Left colon (tissue), 2 donors: ENCODE results near the gene MCTP2. TPM values are rescaled to one million over a fixed set of nuclear protein-coding genes. Genes with fewer than 3 reads are reported as not detected.

Experiments used
- ATAC-seq: fragments of 200-7000 bp; cut with Tn5 transposase; one replicate; pipeline ENCODE4 v1.9.1; 2020; ENCODE audit warnings: mild to moderate bottlenecking, moderate library complexity
- DNase-seq, 2 donors: peaks; one replicate each; pipeline ENCODE4 v3.0.0-alpha.2; 2020
- intact Hi-C, 2 donors: fragments of 100-400 bp; cut with DNase I in 1 of 2; cut with micrococcal nuclease in 1 of 2; formaldehyde crosslinking; loops; one replicate each; pipeline versions ENCODE4 v1.11.2 to v1.14.0; 2022; cut with DNase I, micrococcal nuclease
- total RNA-seq, 2 donors: library from RNA; stranded (reverse); fragmentation: NEBNext Ultra II Directional; extraction: Animal tissue kit (Norgen Biotek cat#: 25700); gene quantifications; one replicate each; pipeline ENCODE4 v1.2.1, GENCODE V29; 2021
- donor health status: DM: no; HTN: no; CAD: no.
- donor health status: DM: yes; HTN: yes; CAD: no.

MCTP2 gene
- total RNA-seq, 2 donors from 2014 or later = 64.8 to 103 TPM

DNA sequence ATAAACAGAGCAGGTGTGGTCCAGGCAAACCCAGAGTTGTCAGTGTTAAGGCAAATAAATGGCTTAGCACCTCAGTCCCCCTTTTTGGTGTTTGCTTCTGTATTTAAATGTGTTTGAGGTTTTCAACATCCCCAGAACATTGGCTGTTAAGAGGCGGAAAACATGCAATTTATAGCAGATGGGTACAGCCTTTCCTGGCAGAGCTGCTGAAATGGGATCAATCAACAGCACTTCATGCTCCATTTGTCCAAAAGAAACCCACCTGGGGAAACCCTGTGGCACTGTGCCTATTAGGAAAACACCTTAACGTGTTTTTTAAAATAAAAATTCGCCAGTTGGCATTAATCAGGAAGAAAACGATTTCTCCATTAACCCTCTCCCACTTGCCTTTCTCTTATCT is 135.4 kb downstream of the MCTP2 start:
- DNase-seq = no peak
- intact Hi-C loops = no loop called here
- ATAC-seq = no peak

- intact Hi-C loops = no loop called here
- ATAC-seq = no peak
- DNase-seq = no peak
Measured at GRCh38 chr15:94367726-94368535, 136.6 kb downstream of the MCTP2 start.

- intact Hi-C loops = no loop called here
- DNase-seq (no peak), ATAC-seq (no peak)
Measured at GRCh38 chr15:94370206-94370935, 139.0 kb downstream of the MCTP2 start.

- DNase-seq = no peak
- no peak for ATAC-seq
- intact Hi-C loops = no loop called here
Measured at GRCh38 chr15:94370936-94371285, 139.6 kb downstream of the MCTP2 start.

DNA sequence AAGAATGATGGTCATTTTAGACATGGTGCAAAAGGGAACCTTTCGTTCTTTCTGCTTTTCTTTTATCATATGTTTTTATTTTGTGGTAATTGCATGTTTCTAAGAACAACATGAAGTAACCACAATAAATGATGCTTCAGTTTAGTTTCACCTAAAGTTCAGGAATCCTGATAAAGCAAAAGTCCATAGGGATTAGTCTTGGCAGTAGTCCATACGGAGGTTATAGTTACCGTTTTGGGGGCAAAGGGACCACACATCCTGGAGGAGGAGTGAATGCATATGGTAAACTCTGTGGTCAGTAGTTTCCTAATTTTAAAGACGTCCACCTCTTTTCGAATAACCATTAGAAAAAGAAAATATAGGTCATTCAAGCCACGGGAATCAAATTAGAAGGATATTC is 141.5 kb downstream of the MCTP2 start:
- no peak for DNase-seq
- intact Hi-C loops = no loop called here
- ATAC-seq = no peak

DNA sequence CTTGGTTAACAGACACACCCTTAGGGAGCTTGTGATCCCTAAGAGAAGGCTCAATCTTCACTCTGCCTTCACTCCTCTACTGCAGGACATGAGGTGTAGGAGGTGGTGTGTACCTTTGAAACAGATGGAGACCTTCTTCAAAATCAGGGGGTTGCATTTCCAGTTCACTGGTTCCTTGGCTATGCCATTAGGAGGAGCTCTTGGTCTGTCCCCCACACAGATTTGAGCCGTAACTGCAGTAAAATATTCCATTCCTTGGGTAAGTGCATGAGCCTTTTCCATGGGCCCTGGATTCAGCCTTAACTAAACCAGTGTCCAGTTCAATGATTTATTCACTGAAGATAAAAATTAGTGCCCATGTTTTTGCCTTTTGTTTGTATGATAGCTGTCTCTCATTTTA is 144.6 kb downstream of the MCTP2 start:
- no peak for ATAC-seq
- no peak for DNase-seq
- intact Hi-C loops = no loop called here

DNA sequence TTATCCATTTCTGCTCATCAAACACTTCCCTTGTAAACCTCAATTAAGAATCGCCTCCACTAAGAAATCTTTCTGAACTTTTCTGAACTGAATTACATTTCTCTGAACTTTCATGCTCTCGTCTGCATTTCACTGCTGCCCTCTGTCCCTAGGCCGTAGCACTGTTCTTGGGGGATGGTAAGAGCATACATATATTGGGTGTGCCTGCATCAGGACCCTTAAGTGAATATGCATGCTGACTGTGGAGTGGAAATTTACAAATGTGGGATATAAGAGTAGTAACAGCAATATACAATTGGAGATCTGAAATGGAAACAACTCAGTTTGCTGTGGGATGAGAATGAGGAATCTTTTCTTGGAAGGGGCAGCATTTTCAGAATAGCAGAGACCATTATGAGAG is 148.6 kb downstream of the MCTP2 start:
- intact Hi-C loops = no loop called here
- no peak for DNase-seq
- ATAC-seq = no peak

DNA sequence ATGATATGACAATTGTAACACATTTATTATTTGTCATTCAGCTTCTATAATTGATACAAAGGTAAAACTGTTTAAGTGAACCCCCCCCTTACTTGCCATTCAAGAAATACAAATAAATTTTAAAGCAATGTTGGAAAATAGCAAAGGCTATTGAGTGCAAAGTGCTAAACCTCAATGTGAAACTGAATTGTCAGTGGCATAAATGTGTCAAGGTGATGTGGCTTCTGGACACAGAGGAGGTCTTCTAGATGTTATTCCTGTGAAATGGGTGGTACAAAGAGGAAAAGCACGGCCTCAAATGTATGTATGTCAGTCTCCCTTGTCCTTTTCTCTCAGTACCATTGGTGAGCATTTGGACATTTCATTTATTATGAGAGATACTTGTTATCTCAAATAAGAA is 149.4 kb downstream of the MCTP2 start:
- intact Hi-C loops = no loop called here
- ATAC-seq (no peak), DNase-seq (no peak)

- intact Hi-C loops = no loop called here
- DNase-seq = no peak
- no peak for ATAC-seq
Measured at GRCh38 chr15:94381384-94381783, 150.0 kb downstream of the MCTP2 start.

GRCh38 chr15:94383041-94383440 is 151.7 kb downstream of the MCTP2 start:
- DNase-seq (no peak), ATAC-seq (no peak)
- intact Hi-C loops = no loop called here

GRCh38 chr15:94383706-94384105 is 152.3 kb downstream of the MCTP2 start:
- DNase-seq (no peak), ATAC-seq (no peak)
- intact Hi-C loops = no loop called here

- DNase-seq = no peak
- no peak for ATAC-seq
Measured at GRCh38 chr15:94385441-94385840, 154.1 kb downstream of the MCTP2 start.

GRCh38 chr15:94386351-94386750 is 155.0 kb downstream of the MCTP2 start:
- ATAC-seq (no peak), DNase-seq (no peak)
- intact Hi-C loops = no loop called here

More at GRCh38 chr15:94385441-94385840, 154.1 kb downstream of the MCTP2 start:
- intact Hi-C loops = no loop called here

DNA sequence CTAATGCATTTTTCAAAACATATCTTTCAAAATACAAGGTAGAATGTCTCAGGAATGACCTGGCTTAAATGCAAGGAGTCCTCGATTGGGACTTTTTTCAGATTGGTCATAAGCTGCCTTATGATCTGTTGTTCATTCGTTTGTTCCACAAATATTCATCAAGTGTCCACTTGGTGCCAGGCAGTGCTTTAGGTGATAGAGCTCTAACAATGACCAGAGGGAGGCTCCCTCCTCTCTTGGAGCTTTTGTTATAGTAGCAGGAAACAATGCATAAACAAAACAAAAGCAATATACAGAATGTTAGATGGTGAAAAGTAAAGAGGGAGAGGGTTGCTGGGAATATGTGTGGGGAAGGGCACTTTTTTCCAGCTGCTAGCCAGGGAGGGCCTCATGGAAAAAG is 156.1 kb downstream of the MCTP2 start:
- no peak for ATAC-seq
- DNase-seq = no peak
- intact Hi-C loops = no loop called here

DNA sequence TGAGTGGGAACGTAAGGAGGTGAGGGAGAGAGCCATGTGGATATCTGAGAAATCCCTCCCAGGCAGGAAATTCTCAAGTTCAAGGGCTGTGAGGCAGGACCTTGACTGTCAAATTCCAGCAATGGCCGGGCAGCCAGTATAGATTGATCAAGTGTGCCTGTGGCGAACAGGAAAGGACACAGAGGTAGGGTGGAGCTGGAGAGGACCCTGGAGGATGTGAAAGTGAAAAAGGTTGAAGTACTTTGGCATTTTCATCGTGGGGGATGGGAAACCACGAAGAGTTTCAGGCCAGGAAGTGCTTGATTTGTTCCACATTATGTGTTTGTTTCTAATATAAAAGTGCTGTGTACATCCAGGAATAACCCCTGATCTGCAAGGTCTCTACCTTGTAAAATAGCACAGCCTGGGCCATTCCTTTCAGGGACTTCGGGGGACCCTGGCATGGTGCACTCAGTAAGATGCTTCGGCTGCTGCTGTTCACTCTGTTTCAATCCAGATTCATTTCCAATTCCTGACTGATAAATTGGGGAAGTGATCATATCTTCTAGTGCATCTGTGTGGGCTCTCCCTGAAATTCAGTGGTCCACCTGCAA is 156.6 kb downstream of the MCTP2 start:
- intact Hi-C loops = no loop called here
- ATAC-seq (no peak), DNase-seq (no peak)

DNA sequence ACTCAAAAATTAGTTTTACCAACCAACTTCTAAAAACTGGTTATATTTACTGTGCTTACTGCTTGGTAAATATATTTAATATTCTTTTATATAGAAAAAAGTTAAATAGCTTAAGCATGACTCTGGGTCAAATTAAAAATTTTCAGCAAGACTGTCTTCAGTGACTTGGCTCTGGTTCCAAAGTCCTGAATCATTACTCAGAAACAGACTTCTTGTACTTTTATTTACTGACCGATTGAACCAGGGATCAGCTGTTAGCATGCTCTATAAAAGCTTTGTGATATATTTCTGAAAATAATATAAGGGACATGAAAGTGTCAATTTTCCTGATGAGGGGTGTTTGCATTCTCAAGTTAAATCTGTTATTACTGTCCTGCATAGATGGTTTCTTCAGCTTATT is 164.3 kb downstream of the MCTP2 start:
- intact Hi-C loops = no loop called here
- DNase-seq (no peak), ATAC-seq (no peak)

- intact Hi-C loops = no loop called here
- ATAC-seq = no peak
- no peak for DNase-seq
Measured at GRCh38 chr15:94397337-94397736, 166.0 kb downstream of the MCTP2 start.

DNA sequence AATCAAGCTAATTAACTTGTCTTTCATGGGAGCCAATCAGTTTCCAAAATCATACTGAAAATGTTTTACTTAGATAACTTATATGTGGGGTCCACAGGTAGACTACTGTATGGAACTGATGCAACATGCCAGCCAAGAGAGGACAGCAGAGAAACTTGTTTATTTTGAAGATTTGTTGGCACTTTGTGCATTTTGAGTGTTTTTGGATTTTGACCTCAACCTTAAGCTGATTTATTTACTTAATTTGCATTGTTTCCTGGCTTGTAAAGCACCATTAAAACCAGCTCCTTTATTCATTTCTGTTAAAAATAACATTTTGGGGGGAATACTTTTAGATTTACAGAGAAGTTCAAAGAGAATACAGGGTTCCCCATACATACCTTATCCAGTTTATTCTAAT is 166.6 kb downstream of the MCTP2 start:
- DNase-seq (no peak), ATAC-seq (no peak)
- intact Hi-C loops = no loop called here

DNA sequence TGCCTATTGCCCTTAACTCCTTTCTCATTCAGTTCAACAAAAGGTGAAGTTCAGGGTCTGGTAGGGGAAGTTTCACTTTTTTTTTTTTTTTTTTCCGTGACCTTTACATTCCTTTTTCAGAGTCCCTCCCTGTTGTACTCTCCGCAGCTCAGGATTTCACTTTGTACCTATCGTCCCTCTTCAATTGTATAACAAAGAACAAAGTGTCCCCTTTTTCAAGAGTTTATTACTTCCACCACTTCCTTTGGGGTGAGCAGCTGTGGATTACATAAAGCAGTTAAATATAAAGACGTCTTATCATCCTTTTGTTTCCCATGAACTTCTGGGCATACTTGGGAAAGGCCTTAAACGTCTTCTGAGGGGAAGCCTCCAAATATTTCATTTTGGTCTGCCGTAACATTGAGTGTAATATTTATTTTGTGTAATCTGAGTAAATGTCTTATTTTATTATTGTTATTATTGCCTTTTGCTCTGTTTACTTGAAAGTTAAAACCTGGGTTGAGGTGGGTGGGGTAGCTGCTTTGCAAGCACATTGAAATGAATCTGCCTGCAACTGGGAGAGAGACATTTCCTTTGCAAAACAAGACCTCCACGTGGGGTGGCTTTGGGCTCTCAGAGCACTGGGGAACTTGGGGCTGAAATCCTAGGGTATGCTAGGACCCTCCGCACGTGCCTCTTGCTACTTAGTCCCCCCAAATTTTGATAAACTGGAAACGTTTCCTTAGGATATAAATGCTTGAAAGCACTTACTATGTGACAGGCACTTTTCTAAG is 169.4 kb downstream of the MCTP2 start:
- ATAC-seq = peak; percentile 50
- intact Hi-C loops = no loop called here
- DNase-seq = no peak

- intact Hi-C loops = no loop called here
- DNase-seq = no peak
Measured at GRCh38 chr15:94403331-94403730, 172.0 kb downstream of the MCTP2 start.

More at GRCh38 chr15:94403331-94403730, 172.0 kb downstream of the MCTP2 start:
- ATAC-seq = no peak
